HCT116 (cell line): ENCODE measurements around the gene FSD1L. TPM values are rescaled to one million over a fixed set of nuclear protein-coding genes. Genes with fewer than 3 reads are reported as not detected.

ENCODE experiments used
- ATAC-seq: fragments of 200-7000 bp; cut with Tn5 transposase; 2 replicates; pipeline ENCODE4 v1.9.1; 2020; ENCODE audit warnings: mild to moderate bottlenecking, moderate library complexity
- BruUV-seq: library from RNA; stranded (reverse); fragments of 400-500 nt; replicated peaks from 2 replicates; lab custom pipeline; 2021; lab: Mats Ljungman, UMichigan
- CTCF ChIA-PET: fragments of 300-600 bp; sonication (Branson Sonifier 250); formaldehyde crosslinking; loops from one replicate; lab custom pipeline; 2021; ENCODE audit warnings: antibody characterized with exemption; lab: Charles Lee
- POLR2A ChIA-PET: fragments of 300-600, 350-600 bp; sonication (Branson Sonifier 250); formaldehyde crosslinking; loops from one replicate; lab custom pipeline; 2021; ENCODE audit warnings: antibody characterized with exemption; lab: Charles Lee
- RAD21 ChIA-PET, 2 experiments: fragments of 300-600 bp; sonication (Branson Sonifier 250); formaldehyde crosslinking; loops; one replicate each; lab custom pipeline; 2023; ENCODE audit warnings: low total read pairs in 2 of 2; ENCODE audit not compliant: uncharacterized antibody in 2 of 2, unreplicated experiment in 2 of 2, low non-redundant PET in 1 of 2; lab: Charles Lee
- DNase-seq: peaks from one replicate; pipeline ENCODE4 v3.0.0-alpha.2; 2010; ENCODE audit warnings: low read depth, low spot score
- H2AFZ ChIP-seq: fragments of 200-600 bp; shearing (Covaris generic), sonication (generic); 2 replicates; pipeline ENCODE4 v1.6.1; 2017; ENCODE audit warnings: low read depth, mixed run types, mixed read lengths, antibody characterized with exemption, low read length; ENCODE audit not compliant: poor library complexity, severe bottlenecking
- H3K27ac ChIP-seq: 2 replicates; pipeline ENCODE4 v1.5.1; 2012; ENCODE audit warnings: low read depth, low read length
- H3K27me3 ChIP-seq: fragments of 200-600 bp; sonication (generic); 2 replicates; pipeline ENCODE4 v1.6.1; 2016; ENCODE audit warnings: mixed run types, low read length, mixed read lengths; ENCODE audit not compliant: insufficient read depth
- H3K36me3 ChIP-seq, 2 experiments: fragments of 200-500 bp in 1 of 2; fragments of 200-600 bp in 1 of 2; sonication (Bioruptor generic) in 1 of 2; sonication (generic) in 1 of 2; 2 replicates each; pipeline versions ENCODE4 v1.5.1 to v1.6.1; 2014 to 2016; ENCODE audit warnings: low read length in 2 of 2, inconsistent platforms in 1 of 2, mixed read lengths in 1 of 2, mixed run types in 1 of 2; ENCODE audit not compliant: insufficient read depth in 2 of 2, control insufficient read depth in 1 of 2
- H3K4me1 ChIP-seq, 2 experiments: fragments of 200-600 bp in 1 of 2; sonication (generic) in 1 of 2; 2 replicates each; pipeline versions ENCODE4 v1.5.1 to v1.6.1; 2012 to 2017; ENCODE audit warnings: low read length in 2 of 2, inconsistent platforms in 1 of 2, mild to moderate bottlenecking in 1 of 2, mixed read lengths in 1 of 2, mixed run types in 1 of 2, moderate library complexity in 1 of 2; ENCODE audit not compliant: insufficient read depth in 2 of 2, control insufficient read depth in 1 of 2
- H3K4me2 ChIP-seq: fragments of 200-600 bp; sonication (generic); 2 replicates; pipeline ENCODE4 v1.6.1; 2017; ENCODE audit warnings: mixed run types, low read length, mixed read lengths
- H3K4me3 ChIP-seq, 2 experiments: fragments of 200-600 bp in 1 of 2; sonication (generic) in 1 of 2; replicated peaks in 1 of 2; 2 replicates each; pipeline ENCODE4 v1.5.1; 2011 to 2016; ENCODE audit warnings: low read length in 2 of 2, control low read depth in 1 of 2, low read depth in 1 of 2, mild to moderate bottlenecking in 1 of 2, mixed read lengths in 1 of 2, mixed run types in 1 of 2
- H3K79me2 ChIP-seq: fragments of 200-600 bp; sonication (generic); 2 replicates; pipeline ENCODE4 v1.6.1; 2017; ENCODE audit warnings: mild to moderate bottlenecking, mixed run types, low read length, moderate library complexity, mixed read lengths; ENCODE audit not compliant: insufficient read depth
- H3K9ac ChIP-seq: fragments of 200-600 bp; sonication (generic); 2 replicates; pipeline ENCODE4 v1.6.1; 2016; ENCODE audit warnings: low read length, mixed read lengths
- H3K9me2 ChIP-seq: fragments of 200-600 bp; sonication (generic), shearing (Covaris generic); 2 replicates; pipeline ENCODE4 v1.6.1; 2017; ENCODE audit warnings: mixed run types, mild to moderate bottlenecking, moderate library complexity; ENCODE audit not compliant: insufficient read depth
- H3K9me3 ChIP-seq, 2 experiments: fragments of 200-500 bp in 1 of 2; fragments of 200-600 bp in 1 of 2; sonication (Bioruptor generic) in 1 of 2; sonication (generic) in 1 of 2; 2 replicates each; pipeline ENCODE4 v1.6.1; 2014 to 2017; ENCODE audit warnings: low read length in 2 of 2, mixed read lengths in 2 of 2, inconsistent platforms in 1 of 2, low read depth in 1 of 2, mild to moderate bottlenecking in 1 of 2, mixed run types in 1 of 2, moderate library complexity in 1 of 2; ENCODE audit not compliant: control insufficient read depth in 1 of 2, insufficient read depth in 1 of 2
- H4K20me1 ChIP-seq: fragments of 200-600 bp; sonication (generic), shearing (Covaris generic); 2 replicates; pipeline ENCODE4 v1.6.1; 2017; ENCODE audit warnings: mixed run types, mild to moderate bottlenecking, moderate library complexity; ENCODE audit not compliant: insufficient read depth
- CBX3 ChIP-seq: IDR thresholded peaks from 2 replicates; pipeline ENCODE4 v1.6.1; 2012; ENCODE audit warnings: low read depth
- CEBPB ChIP-seq: IDR thresholded peaks from 2 replicates; pipeline ENCODE4 v1.6.1; 2012; ENCODE audit warnings: low read depth
- EGR1 ChIP-seq: IDR thresholded peaks from 2 replicates; pipeline ENCODE4 v1.6.1; 2012; ENCODE audit warnings: low read depth
- EZH2 ChIP-seq: fragments of 200-600 bp; sonication (generic); IDR thresholded peaks from 2 replicates; pipeline ENCODE4 v1.6.1; 2017; ENCODE audit warnings: antibody characterized with exemption, mixed run types
- EZH2phosphoT487 ChIP-seq: fragments of 200-600 bp; IDR thresholded peaks from 2 replicates; pipeline ENCODE4 v1.6.1; 2018; ENCODE audit warnings: antibody characterized with exemption, borderline replicate concordance
- JUND ChIP-seq: IDR thresholded peaks from 2 replicates; pipeline ENCODE4 v1.6.1; 2012
- POLR2AphosphoS5 ChIP-seq: IDR thresholded peaks from 2 replicates; pipeline ENCODE4 v1.6.1; 2011; ENCODE audit warnings: mild to moderate bottlenecking, low read depth, low read length, moderate library complexity
- SRF ChIP-seq: IDR thresholded peaks from 2 replicates; pipeline ENCODE4 v1.6.1; 2012; ENCODE audit warnings: low read depth
- TCF7L2 ChIP-seq: IDR thresholded peaks from 2 replicates; pipeline ENCODE4 v1.7.0; 2011; ENCODE audit warnings: borderline replicate concordance, inconsistent platforms; ENCODE audit not compliant: insufficient read depth, insufficient read length; ENCODE audit errors: extremely low read depth
- YY1 ChIP-seq: IDR thresholded peaks from 2 replicates; pipeline ENCODE4 v1.6.1; 2011; ENCODE audit warnings: low read length, low read depth, moderate library complexity, mild to moderate bottlenecking; ENCODE audit not compliant: insufficient replicate concordance; ENCODE audit errors: extremely low read depth
- intact Hi-C: fragments of 100-400 bp; cut with micrococcal nuclease; formaldehyde crosslinking; loops from 2 replicates; pipeline ENCODE4 v1.10.0; 2022
- total RNA-seq: library from RNA; stranded (reverse); gene quantifications from one replicate; pipeline ENCODE4 v1.2.1, GENCODE V29; 2021; ENCODE audit not compliant: unreplicated experiment
- TF ChIP-seq, protein P1 (sequence below): IDR thresholded peaks from 2 replicates; pipeline ENCODE4 v1.6.1; 2012; ENCODE audit warnings: low read depth
- TF ChIP-seq, protein P2 (sequence below): IDR thresholded peaks from 2 replicates; pipeline ENCODE4 v1.6.1; 2011; ENCODE audit warnings: mild to moderate bottlenecking, low read length, moderate library complexity; ENCODE audit not compliant: insufficient replicate concordance; ENCODE audit errors: extremely low read depth
- TF ChIP-seq, protein P3 (sequence below): IDR thresholded peaks from 2 replicates; pipeline ENCODE4 v1.6.1; 2012

FSD1L gene
- total RNA-seq, 1 experiment from 2014 or later, result 5.5 TPM

DNA sequence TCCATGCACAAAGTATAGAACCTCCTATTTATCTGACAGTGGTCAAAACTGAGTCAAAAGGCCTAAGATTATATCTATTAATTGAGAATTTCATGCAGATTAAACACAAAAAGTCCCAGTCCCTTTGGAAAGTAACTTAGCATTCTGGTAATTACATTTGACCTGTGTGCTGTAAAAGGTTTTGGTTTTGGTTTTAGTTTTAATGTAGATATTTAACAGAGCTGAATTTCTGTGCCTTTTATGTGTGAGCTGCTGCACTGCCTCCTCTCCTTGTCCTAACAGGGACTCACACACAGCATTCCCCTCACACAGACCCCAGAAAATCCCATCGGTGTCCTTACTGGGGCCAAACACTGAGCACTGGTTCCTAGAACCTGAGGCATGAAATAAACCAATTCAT is 31.0 kb upstream of the FSD1L start:
- ATAC-seq (no peak), DNase-seq (no peak)
- intact Hi-C loops, result loop anchor here (10.0 kb wide), 1 partner anchor 442 kb away; no protein-coding TSS in a partner anchor
- CTCF ChIA-PET, result no interaction called here
- TF ChIP-seq YY1 (no peak), CBX3 (no peak)
- TF ChIP-seq, all 23 proteins: peak for 0
- Histone ChIP-seq H3K79me2 (no peaks in the 10 kb centered on the region), H4K20me1 (no peaks in the 10 kb centered on the region), H3K27ac (no peak overlapping the region), H2AFZ (no peak overlapping the region), H3K4me1 (no peaks in the 10 kb centered on the region), H3K4me3 (no peak overlapping the region), H3K9me2 (no peaks in the 10 kb centered on the region), H3K36me3 (no peaks in the 10 kb centered on the region), H3K4me2 (no peak overlapping the region), H3K9ac (no peak overlapping the region), H3K9me3 (no peaks in the 10 kb centered on the region), H3K27me3 (no peaks in the 10 kb centered on the region)
- POLR2A ChIA-PET, result no interaction called here
- BruUV-seq, result no TSS peak
- RAD21 ChIA-PET, result no interaction called here

DNA sequence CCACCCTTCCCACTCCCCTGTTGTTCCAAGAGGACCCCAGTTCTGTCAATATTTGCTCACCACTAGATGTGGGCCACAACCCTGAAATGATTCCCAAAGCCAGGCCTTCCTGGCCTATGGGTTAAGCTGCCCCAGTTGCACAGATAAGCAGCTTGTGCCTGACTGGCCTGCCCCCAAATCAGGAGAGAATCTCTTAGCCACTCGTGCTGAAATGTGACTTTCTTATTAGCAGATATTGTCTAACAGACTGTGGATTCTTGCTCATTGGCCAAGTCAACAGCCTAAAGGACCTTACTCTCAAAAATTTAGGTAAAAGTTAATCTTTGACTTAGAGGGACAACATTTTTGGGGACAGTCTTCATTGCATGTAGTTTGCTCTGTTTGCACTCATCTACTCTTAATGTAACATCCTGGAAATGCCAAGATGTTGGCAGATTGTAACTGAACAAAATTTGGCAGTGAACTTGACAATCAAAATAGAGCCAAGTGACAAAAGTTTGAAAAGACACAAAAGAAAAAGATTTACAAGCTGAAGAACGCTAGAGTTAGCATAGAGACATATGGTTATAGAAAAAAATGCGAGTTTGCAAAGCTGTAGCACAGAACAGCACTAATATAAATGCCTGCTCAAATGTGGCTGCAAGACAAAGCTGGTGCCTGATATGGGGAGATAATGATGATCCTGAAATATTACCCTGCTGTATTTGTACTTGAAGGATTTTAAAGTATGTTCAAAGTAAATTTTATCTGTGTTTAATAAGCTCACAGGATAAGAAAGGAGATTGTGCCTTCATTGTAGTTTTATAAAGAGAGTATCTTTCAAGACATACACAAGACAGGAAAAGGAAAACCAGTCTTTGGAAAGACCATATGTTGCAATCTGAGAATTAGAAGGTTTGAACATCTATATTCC is 29.0 kb upstream of the FSD1L start:
- no peaks in the 10 kb centered on the region for H3K27me3 ChIP-seq
- no TSS peak for BruUV-seq
- H3K79me2 ChIP-seq, result no peaks in the 10 kb centered on the region
- no peaks in the 10 kb centered on the region for H3K9me3 ChIP-seq
- CTCF ChIA-PET, result interaction anchor here (0.7 kb wide), 1 partner anchor 556 kb away, joined by 3 read pairs; no protein-coding TSS in a partner anchor
- ATAC-seq (no peak), DNase-seq (no peak)
- no peak overlapping the region for H3K27ac ChIP-seq
- POLR2A ChIA-PET, result interaction anchor here (0.8 kb wide), 1 partner anchor 1278 kb away, joined by 4 read pairs; no protein-coding TSS in a partner anchor
- no peak overlapping the region for H3K4me2 ChIP-seq
- H3K9me2 ChIP-seq, result no peaks in the 10 kb centered on the region
- intact Hi-C loops, result loop anchor here (10.0 kb wide), 1 partner anchor 444 kb away; no protein-coding TSS in a partner anchor
- no peaks in the 10 kb centered on the region for H3K4me1 ChIP-seq
- no peak overlapping the region for H3K4me3 ChIP-seq
- H2AFZ ChIP-seq, result no peak overlapping the region
- no peak overlapping the region for H3K9ac ChIP-seq
- RAD21 ChIA-PET, result no interaction called here
- no peaks in the 10 kb centered on the region for H4K20me1 ChIP-seq
- no peaks in the 10 kb centered on the region for H3K36me3 ChIP-seq
- TF ChIP-seq EGR1, result no peak
- no peak for TF ChIP-seq SRF
- TF ChIP-seq, protein P1, sequence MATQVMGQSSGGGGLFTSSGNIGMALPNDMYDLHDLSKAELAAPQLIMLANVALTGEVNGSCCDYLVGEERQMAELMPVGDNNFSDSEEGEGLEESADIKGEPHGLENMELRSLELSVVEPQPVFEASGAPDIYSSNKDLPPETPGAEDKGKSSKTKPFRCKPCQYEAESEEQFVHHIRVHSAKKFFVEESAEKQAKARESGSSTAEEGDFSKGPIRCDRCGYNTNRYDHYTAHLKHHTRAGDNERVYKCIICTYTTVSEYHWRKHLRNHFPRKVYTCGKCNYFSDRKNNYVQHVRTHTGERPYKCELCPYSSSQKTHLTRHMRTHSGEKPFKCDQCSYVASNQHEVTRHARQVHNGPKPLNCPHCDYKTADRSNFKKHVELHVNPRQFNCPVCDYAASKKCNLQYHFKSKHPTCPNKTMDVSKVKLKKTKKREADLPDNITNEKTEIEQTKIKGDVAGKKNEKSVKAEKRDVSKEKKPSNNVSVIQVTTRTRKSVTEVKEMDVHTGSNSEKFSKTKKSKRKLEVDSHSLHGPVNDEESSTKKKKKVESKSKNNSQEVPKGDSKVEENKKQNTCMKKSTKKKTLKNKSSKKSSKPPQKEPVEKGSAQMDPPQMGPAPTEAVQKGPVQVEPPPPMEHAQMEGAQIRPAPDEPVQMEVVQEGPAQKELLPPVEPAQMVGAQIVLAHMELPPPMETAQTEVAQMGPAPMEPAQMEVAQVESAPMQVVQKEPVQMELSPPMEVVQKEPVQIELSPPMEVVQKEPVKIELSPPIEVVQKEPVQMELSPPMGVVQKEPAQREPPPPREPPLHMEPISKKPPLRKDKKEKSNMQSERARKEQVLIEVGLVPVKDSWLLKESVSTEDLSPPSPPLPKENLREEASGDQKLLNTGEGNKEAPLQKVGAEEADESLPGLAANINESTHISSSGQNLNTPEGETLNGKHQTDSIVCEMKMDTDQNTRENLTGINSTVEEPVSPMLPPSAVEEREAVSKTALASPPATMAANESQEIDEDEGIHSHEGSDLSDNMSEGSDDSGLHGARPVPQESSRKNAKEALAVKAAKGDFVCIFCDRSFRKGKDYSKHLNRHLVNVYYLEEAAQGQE, result no peak
- TF ChIP-seq TCF7L2, result no peak
- TF ChIP-seq, protein P2, sequence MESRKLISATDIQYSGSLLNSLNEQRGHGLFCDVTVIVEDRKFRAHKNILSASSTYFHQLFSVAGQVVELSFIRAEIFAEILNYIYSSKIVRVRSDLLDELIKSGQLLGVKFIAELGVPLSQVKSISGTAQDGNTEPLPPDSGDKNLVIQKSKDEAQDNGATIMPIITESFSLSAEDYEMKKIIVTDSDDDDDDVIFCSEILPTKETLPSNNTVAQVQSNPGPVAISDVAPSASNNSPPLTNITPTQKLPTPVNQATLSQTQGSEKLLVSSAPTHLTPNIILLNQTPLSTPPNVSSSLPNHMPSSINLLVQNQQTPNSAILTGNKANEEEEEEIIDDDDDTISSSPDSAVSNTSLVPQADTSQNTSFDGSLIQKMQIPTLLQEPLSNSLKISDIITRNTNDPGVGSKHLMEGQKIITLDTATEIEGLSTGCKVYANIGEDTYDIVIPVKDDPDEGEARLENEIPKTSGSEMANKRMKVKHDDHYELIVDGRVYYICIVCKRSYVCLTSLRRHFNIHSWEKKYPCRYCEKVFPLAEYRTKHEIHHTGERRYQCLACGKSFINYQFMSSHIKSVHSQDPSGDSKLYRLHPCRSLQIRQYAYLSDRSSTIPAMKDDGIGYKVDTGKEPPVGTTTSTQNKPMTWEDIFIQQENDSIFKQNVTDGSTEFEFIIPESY, result no peak
- TF ChIP-seq CEBPB, result no peak
- no peak for TF ChIP-seq EZH2phosphoT487
- TF ChIP-seq POLR2AphosphoS5, result no peak
- no peak for TF ChIP-seq CBX3
- no peak for TF ChIP-seq JUND
- no peak for TF ChIP-seq EZH2
- TF ChIP-seq, protein P3, sequence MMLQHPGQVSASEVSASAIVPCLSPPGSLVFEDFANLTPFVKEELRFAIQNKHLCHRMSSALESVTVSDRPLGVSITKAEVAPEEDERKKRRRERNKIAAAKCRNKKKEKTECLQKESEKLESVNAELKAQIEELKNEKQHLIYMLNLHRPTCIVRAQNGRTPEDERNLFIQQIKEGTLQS, result no peak
